K562 (cell line): ENCODE data around the gene ACKR1. TPM values are rescaled to one million over a fixed set of nuclear protein-coding genes. Genes with fewer than 3 reads are reported as not detected.

Experiments
- ATAC-seq: fragments of 200-7000 bp; cut with Tn5 transposase; 3 replicates; pipeline ENCODE4 v1.9.1; 2020; ENCODE audit warnings: moderate library complexity
- BruUV-seq: library from RNA; stranded (reverse); fragments of 400-500 nt; replicated peaks from 2 replicates; lab custom pipeline; 2021; lab: Mats Ljungman, UMichigan
- CTCF ChIA-PET: fragments of 300-600 bp; formaldehyde crosslinking; extraction: SDS; loops from one replicate; lab custom pipeline; 2021; ENCODE audit warnings: low intra/inter-chr PET ratio; lab: Yijun Ruan, JAX
- POLR2A ChIA-PET: fragments of 300-600, 350-650 bp; sonication (Branson Sonifier 250); formaldehyde crosslinking; extraction: SDS; loops from one replicate; lab custom pipeline; 2021; ENCODE audit warnings: antibody characterized with exemption, inconsistent platforms; lab: Yijun Ruan, JAX
- DNase-seq, 4 experiments: peaks; one replicate each; pipeline versions ENCODE4 v3.0.0 to v3.0.0-alpha.2; 2011 to 2018; ENCODE audit warnings: low spot score in 3 of 4, mixed read lengths in 3 of 4; ENCODE audit errors: extremely low read depth in 1 of 4
- FAIRE-seq: peaks from 2 replicates; lab custom pipeline; 2011; peaks lifted over from hg19 to GRCh38; lab: Jason Lieb, UNC
- H2AFZ ChIP-seq: 2 replicates; pipeline ENCODE4 v1.6.0; 2011; ENCODE audit warnings: low read depth, low read length, control low read depth, inconsistent platforms
- H3K27ac ChIP-seq: fragments of 200-600 bp; 3 replicates; pipeline ENCODE4 v1.8.0; 2011; ENCODE audit warnings: low read depth, mild to moderate bottlenecking, control low read depth, inconsistent platforms, low read length, moderate library complexity, mixed read lengths; ENCODE audit errors: extremely low read depth
- H3K27me3 ChIP-seq, 2 experiments: fragments of 300-600 bp in 1 of 2; 2 replicates in 1 of 2; 3 replicates in 1 of 2; pipeline versions ENCODE4 v1.6.0 to v1.8.0; 2011; ENCODE audit warnings: inconsistent platforms in 2 of 2, low read length in 2 of 2, mild to moderate bottlenecking in 1 of 2, mixed read lengths in 1 of 2, moderate library complexity in 1 of 2; ENCODE audit not compliant: control insufficient read depth in 2 of 2, insufficient read depth in 2 of 2
- H3K36me3 ChIP-seq: fragments of 300-600 bp; 3 replicates; pipeline ENCODE4 v1.8.0; 2011; ENCODE audit warnings: mild to moderate bottlenecking, low read length, inconsistent platforms; ENCODE audit not compliant: control insufficient read depth, insufficient read depth
- H3K4me1 ChIP-seq, 2 experiments: fragments of 200-600 bp in 1 of 2; replicated peaks in 1 of 2; 2 replicates in 1 of 2; 3 replicates in 1 of 2; pipeline versions ENCODE4 v1.5.1 to v1.8.0; 2011; ENCODE audit warnings: inconsistent platforms in 2 of 2, low read length in 2 of 2, mild to moderate bottlenecking in 1 of 2, mixed read lengths in 1 of 2, moderate library complexity in 1 of 2; ENCODE audit not compliant: control insufficient read depth in 2 of 2, insufficient read depth in 2 of 2
- H3K4me2 ChIP-seq: 2 replicates; pipeline ENCODE4 v1.6.1; 2011; ENCODE audit warnings: low read length, control low read depth, inconsistent platforms, mixed read lengths; ENCODE audit not compliant: insufficient read depth
- H3K4me3 ChIP-seq: fragments of 200-600 bp; sonication (generic), shearing (Covaris generic); 2 replicates; pipeline ENCODE4 v1.5.1; 2016; ENCODE audit warnings: control low read depth, inconsistent platforms
- H3K79me2 ChIP-seq: fragments of 200-600 bp; 3 replicates; pipeline ENCODE4 v1.8.0; 2011; ENCODE audit warnings: low read length, inconsistent platforms; ENCODE audit not compliant: control insufficient read depth, insufficient read depth
- H3K9ac ChIP-seq, 2 experiments: 2 replicates each; pipeline versions ENCODE4 v1.6.0 to v1.6.1; 2011; ENCODE audit warnings: low read depth in 2 of 2, low read length in 2 of 2, control low read depth in 1 of 2, inconsistent platforms in 1 of 2, mild to moderate bottlenecking in 1 of 2, mixed read lengths in 1 of 2; ENCODE audit not compliant: insufficient read depth in 1 of 2
- H3K9me1 ChIP-seq: one replicate; pipeline ENCODE4 v1.6.0; 2011; ENCODE audit warnings: inconsistent platforms, mild to moderate bottlenecking, low read length, moderate library complexity; ENCODE audit not compliant: control insufficient read depth, insufficient read depth
- H3K9me3 ChIP-seq: replicated peaks from 2 replicates; pipeline ENCODE4 v1.5.1; 2011; ENCODE audit warnings: low read depth, low read length, inconsistent platforms; ENCODE audit not compliant: control insufficient read depth, insufficient read depth
- H4K20me1 ChIP-seq: replicated peaks from 2 replicates; pipeline ENCODE4 v1.6.1; 2011; ENCODE audit warnings: low read length, inconsistent platforms, mixed read lengths; ENCODE audit not compliant: control insufficient read depth, insufficient read depth
- CCNT2 ChIP-seq: IDR thresholded peaks from 2 replicates; pipeline ENCODE4 v1.6.1; 2011; ENCODE audit warnings: borderline replicate concordance, low read depth, mild to moderate bottlenecking, moderate library complexity, mixed read lengths, low read length; ENCODE audit not compliant: insufficient read length; ENCODE audit errors: extremely low read depth
- FUS ChIP-seq: fragments of 200-400 bp; formaldehyde crosslinking; optimal IDR thresholded peaks from 2 replicates; pipeline ENCODE3; 2017; ENCODE audit warnings: low read depth, low read length
- MAFK ChIP-seq: IDR thresholded peaks from 2 replicates; pipeline ENCODE4 v1.6.1; 2011; ENCODE audit warnings: low read length, improper control_type of control experiment
- NELFE ChIP-seq: IDR thresholded peaks from 2 replicates; pipeline ENCODE4 v1.6.1; 2011; ENCODE audit warnings: mild to moderate bottlenecking; ENCODE audit not compliant: insufficient read depth, insufficient read length
- NR1H2 ChIP-seq: sonication (generic); formaldehyde crosslinking; IDR thresholded peaks from 2 replicates; pipeline ENCODE4 v1.4.0; 2020; ENCODE audit warnings: mild to moderate bottlenecking, missing genetic modification reagents
- PCBP1 ChIP-seq: fragments of 200-400 bp; formaldehyde crosslinking; IDR thresholded peaks from 2 replicates; pipeline ENCODE4 v1.6.1; 2018; ENCODE audit warnings: mild to moderate bottlenecking, low read depth, low read length; ENCODE audit not compliant: poor library complexity, severe bottlenecking
- PHF8 ChIP-seq: fragments of 200-600 bp; sonication (generic); IDR thresholded peaks from 2 replicates; pipeline ENCODE4 v1.6.1; 2012; ENCODE audit warnings: mixed run types, mild to moderate bottlenecking, inconsistent platforms, low read length, moderate library complexity, borderline replicate concordance
- PTRF ChIP-seq: fragments of 450-650 bp; IDR thresholded peaks from 2 replicates; pipeline ENCODE4 v1.6.1; 2016; ENCODE audit warnings: mild to moderate bottlenecking, missing genetic modification characterization, missing compliant biosample characterization
- RNF2 ChIP-seq: sonication (generic); IDR thresholded peaks from 2 replicates; pipeline ENCODE4 v1.6.1; 2016
- SMC3 ChIP-seq: conservative IDR thresholded peaks from 2 replicates; pipeline ENCODE4 v1.6.1; 2011; ENCODE audit warnings: low read depth, low read length, improper control_type of control experiment; ENCODE audit not compliant: insufficient read depth
- SPI1 ChIP-seq: IDR thresholded peaks from 2 replicates; pipeline ENCODE4 v1.6.1; 2011; ENCODE audit warnings: low read depth, low read length, control low read depth, borderline replicate concordance
- TCFL5 ChIP-seq: fragments of 250-450 bp; sonication (Bioruptor Pico); conservative IDR thresholded peaks from 2 replicates; pipeline ENCODE4 v1.6.1; 2021; ENCODE audit warnings: mild to moderate bottlenecking, moderate library complexity, matching md5 sums
- THAP7 ChIP-seq: fragments of 250-450 bp; sonication (Bioruptor Pico); IDR thresholded peaks from 2 replicates; pipeline ENCODE4 v1.5.0; 2021
- ZNF77 ChIP-seq: fragments of 250-450 bp; sonication (Bioruptor Pico); IDR thresholded peaks from 2 replicates; pipeline ENCODE4 v1.5.0; 2020
- WGBS: fragments of 100-300 bp; shearing (Covaris generic); methylation state at CpG from one replicate; pipeline ENCODE4 v1.1.6; 2016; ENCODE audit warnings: low coverage, mixed read lengths; ENCODE audit not compliant: insufficient coverage; ENCODE audit errors: missing lambda C conversion rate; 5-methylcytosine and 5-hydroxymethylcytosine counted together
- in situ Hi-C: fragments of 300-500 bp; cut with MboI; formaldehyde crosslinking; loops from 4 replicates; pipeline ENCODE4 v1.15.0; 2018; ENCODE audit warnings: inconsistent platforms, mixed read lengths
- intact Hi-C: fragments of 100-400 bp; cut with micrococcal nuclease; formaldehyde crosslinking; loops from 2 replicates; pipeline ENCODE4 v1.14.2; 2022
- polyA plus RNA-seq, 8 experiments: library from polyadenylated mRNA; depleted of rRNA in 4 of 8; stranded (reverse) in 5 of 8; unstranded in 3 of 8; fragments of >200 nt; fragmentation: Nextera tagmentation in 2 of 8; fragmentation: Illumina TruSeq in 1 of 8; extraction: Ambion mirVana in 2 of 8; extraction: Trizol in 1 of 8; gene quantifications; 2 replicates each; pipeline versions ENCODE4 v1.2.1 to v1.2.3, GENCODE V29; 2011 to 2014; ENCODE audit warnings: inconsistent platforms in 1 of 8, missing spikeins in 1 of 8
- total RNA-seq, 7 experiments: library from RNA; depleted of rRNA in 6 of 7; stranded (reverse); fragments of >200 nt in 6 of 7; fragmentation: Illumina TruSeq in 2 of 7; extraction: Trizol in 2 of 7; gene quantifications; 2 replicates each; pipeline versions ENCODE4 v1.2.1 to v1.2.3, GENCODE V29; 2011 to 2021; ENCODE audit warnings: low replicate concordance in 1 of 7
- TF ChIP-seq, protein P1 (sequence below): fragments of 250-450 bp; sonication (Bioruptor Pico); IDR thresholded peaks from 2 replicates; pipeline ENCODE4 v1.5.0; 2020; ENCODE audit warnings: mild to moderate bottlenecking

ACKR1 gene
- total and polyA plus RNA-seq, 9 of the 15 experiments (the other 6 are each of a cell fraction or from before 2014, with no cell fraction given): 0.07 to 0.64 (median 0.18) TPM

- intact Hi-C loops: no loop called here
- DNase-seq: no peak
- no peaks in the 10 kb centered on the region for H3K9me1 ChIP-seq
These were observed 42.0 kb upstream of the ACKR1 start for GRCh38 chr1:159162516-159163265.

DNA sequence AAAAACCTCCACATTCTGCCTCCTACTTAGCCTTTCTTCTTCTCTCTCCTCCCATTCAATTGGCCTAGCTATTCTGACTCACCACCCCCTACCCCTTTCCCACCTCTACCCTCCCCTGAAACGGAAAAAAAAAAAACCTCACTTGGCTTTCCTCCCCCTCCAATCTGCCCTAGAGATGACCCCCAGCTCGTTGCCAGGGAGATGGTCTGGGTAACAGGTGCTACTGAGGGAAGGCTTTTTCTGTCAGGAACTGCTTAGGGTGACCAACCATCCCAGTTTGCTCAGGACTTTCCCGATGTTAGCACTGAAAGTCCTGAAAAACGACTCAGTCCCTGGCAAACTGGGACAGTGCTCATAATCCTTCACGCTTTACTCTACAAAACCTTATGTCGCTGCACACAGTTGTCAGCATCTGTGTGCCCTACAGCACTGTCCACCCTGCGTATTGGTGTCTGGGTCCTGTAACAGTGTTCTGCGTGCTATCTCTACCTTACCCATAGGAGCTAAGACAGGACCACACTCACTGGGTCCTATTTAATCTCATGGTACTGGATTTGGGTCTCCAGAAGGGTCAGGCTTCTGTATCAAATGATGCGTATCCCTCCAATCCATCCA lies 41.0 kb upstream of the ACKR1 start:
- no peak for DNase-seq
- BruUV-seq: no TSS peak
- CTCF ChIA-PET: interaction anchor here (1.0 to 1.2 kb wide), 2 partner anchors 34 to 42 kb away, joined by 3 read pairs; no protein-coding TSS in a partner anchor
- no peak for FAIRE-seq
- WGBS: 0% methylated on average over 8 of the region's 9 CpGs
- Histone ChIP-seq H3K4me2 (no peak overlapping the region), H3K36me3 (no peaks in the 10 kb centered on the region), H3K9me1 (no peaks in the 10 kb centered on the region), H3K27ac (no peak overlapping the region), H4K20me1 (no peaks in the 10 kb centered on the region), H3K79me2 (no peaks in the 10 kb centered on the region), H3K9me3 (no peaks in the 10 kb centered on the region), H3K4me3 (no peak overlapping the region), H2AFZ (no peak overlapping the region), H3K4me1 (no peaks in the 10 kb centered on the region), H3K9ac (no peak overlapping the region), H3K27me3 (peaks cover 3 to 4% of the 10 kb centered on the region in 2 experiments; a peak in 4 of 5 replicates)
- in situ Hi-C loops (loop anchor here (5.0 kb wide), 1 partner anchor 49 kb away; no protein-coding TSS in a partner anchor), intact Hi-C loops (no loop called here)
- no peak for ATAC-seq
- POLR2A ChIA-PET: no interaction called here
- TF ChIP-seq, protein P1, sequence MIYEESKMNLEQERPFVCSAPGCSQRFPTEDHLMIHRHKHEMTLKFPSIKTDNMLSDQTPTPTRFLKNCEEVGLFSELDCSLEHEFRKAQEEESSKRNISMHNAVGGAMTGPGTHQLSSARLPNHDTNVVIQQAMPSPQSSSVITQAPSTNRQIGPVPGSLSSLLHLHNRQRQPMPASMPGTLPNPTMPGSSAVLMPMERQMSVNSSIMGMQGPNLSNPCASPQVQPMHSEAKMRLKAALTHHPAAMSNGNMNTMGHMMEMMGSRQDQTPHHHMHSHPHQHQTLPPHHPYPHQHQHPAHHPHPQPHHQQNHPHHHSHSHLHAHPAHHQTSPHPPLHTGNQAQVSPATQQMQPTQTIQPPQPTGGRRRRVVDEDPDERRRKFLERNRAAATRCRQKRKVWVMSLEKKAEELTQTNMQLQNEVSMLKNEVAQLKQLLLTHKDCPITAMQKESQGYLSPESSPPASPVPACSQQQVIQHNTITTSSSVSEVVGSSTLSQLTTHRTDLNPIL (CRISPR knock-in tag): no peak
- TF ChIP-seq PTRF (tag) (no peak), PHF8 (no peak), RNF2 (no peak), FUS (no peak), NR1H2 (CRISPR knock-in tag) (no peak), NELFE (no peak), SMC3 (no peak), PCBP1 (no peak), TCFL5 (CRISPR knock-in tag) (no peak), THAP7 (CRISPR knock-in tag) (no peak)

More at GRCh38 chr1:159162516-159163265, 42.0 kb upstream of the ACKR1 start:
- in situ Hi-C loops: loop anchor here (5.0 kb wide), 1 partner anchor 50 kb away; no protein-coding TSS in a partner anchor
- H3K27me3 ChIP-seq: peaks cover 0 to 4% of the 10 kb centered on the region in 2 experiments; a peak in 3 of 5 replicates
- no peak overlapping the region for H3K4me3 ChIP-seq
- no peaks in the 10 kb centered on the region for H3K79me2 ChIP-seq
- H3K9ac ChIP-seq: no peak overlapping the region
- TF ChIP-seq SPI1: peak; percentile 86
- TF ChIP-seq ZNF77 (CRISPR knock-in tag): no peak
- TF ChIP-seq CCNT2: no peak
- no peak for TF ChIP-seq MAFK
- ATAC-seq: no peak
- H4K20me1 ChIP-seq: no peaks in the 10 kb centered on the region
- POLR2A ChIA-PET: no interaction called here
- BruUV-seq: no TSS peak
- FAIRE-seq: no peak
- H3K36me3 ChIP-seq: no peaks in the 10 kb centered on the region
- CTCF ChIA-PET: interaction anchor here (0.7 to 3.3 kb wide), 3 partner anchors 43 to 54 kb away, joined by 3 to 90 read pairs (median 3); no protein-coding TSS in a partner anchor
- H3K9me3 ChIP-seq: no peaks in the 10 kb centered on the region
- 2% methylated on average over 4 of the region's 4 CpGs for WGBS
- no peaks in the 10 kb centered on the region for H3K4me1 ChIP-seq
- H2AFZ ChIP-seq: no peak overlapping the region
- H3K4me2 ChIP-seq: no peak overlapping the region
- no peak overlapping the region for H3K27ac ChIP-seq
